GM15510 (cell line): ENCODE results near the gene PCDH20.

ENCODE experiments used
- POLR2A ChIP-seq: IDR thresholded peaks from 3 replicates; pipeline ENCODE4 v1.6.1; 2011; ENCODE audit warnings: borderline replicate concordance; ENCODE audit not compliant: insufficient read length; ENCODE audit errors: extremely low read depth

The PCDH20 gene

DNA sequence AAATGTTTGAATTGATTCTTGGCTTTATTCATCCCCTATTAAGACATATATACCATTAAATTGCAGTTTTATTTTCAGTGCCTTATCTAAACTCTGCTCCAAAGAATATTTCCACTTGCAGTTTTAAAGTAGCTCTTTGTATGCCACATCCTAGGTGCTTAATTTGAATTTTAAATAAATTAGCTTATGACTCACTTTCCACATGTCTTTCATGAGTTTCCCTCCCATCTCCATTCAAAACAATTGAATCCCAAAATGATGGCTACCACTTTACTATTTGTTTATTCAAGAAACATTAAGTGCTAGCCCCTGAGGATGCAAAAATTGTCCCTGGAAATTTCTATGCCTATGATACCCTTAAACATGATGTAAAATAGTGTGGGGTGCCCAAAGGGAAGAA, 19.5 kb downstream of the PCDH20 start:
- TF ChIP-seq POLR2A, result no peak

GRCh38 chr13:61391426-61391825, 24.2 kb downstream of the PCDH20 start:
- TF ChIP-seq POLR2A, result no peak

GRCh38 chr13:61387694-61388093, 28.0 kb downstream of the PCDH20 start:
- TF ChIP-seq POLR2A, result no peak

DNA sequence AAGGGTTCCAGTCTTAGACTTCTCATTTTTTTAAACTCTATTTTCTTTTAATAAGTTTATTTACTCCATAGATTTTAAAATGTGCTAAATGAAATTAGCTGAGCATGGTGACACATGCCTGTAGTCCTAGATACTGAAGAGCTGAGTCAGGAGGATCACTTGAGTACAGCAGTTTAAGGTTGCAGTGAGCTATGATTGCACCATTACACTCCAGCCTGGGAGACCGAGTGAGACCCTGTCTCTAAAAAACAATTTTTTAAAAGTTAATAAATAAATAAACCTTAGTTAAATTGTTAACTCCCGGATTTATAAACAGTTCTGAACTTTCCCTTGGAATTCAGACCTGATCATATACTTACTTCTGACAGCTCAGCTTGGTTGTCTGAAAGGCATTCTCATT, 32.5 kb downstream of the PCDH20 start:
- no peak for TF ChIP-seq POLR2A

DNA sequence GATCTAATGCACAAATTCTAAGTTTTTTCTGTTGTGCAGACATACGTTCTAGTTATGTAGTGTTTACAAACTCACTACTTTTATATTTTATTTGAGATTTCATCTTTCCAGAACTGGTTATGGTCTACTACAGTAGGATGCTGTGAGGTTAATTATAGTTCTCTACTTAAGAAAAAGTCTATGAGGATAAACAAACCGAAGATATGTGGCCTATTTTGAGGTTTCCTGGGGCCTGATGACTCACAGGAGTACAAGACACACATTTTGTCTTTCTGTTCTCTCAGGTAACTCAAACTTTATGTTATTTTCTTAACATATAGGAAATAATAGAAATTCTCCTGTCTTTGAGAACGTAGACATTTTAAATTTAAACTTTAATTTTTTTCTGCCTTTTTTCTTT, 45.1 kb downstream of the PCDH20 start:
- no peak for TF ChIP-seq POLR2A

- no peak for TF ChIP-seq POLR2A
Measured at GRCh38 chr13:61362522-61362921, 53.1 kb downstream of the PCDH20 start.
